Caco-2 (cell line): ENCODE measurements around the gene DSCAM. TPM values are rescaled to one million over a fixed set of nuclear protein-coding genes. Genes with fewer than 3 reads are reported as not detected.
"Not testable (repeated sequence)": the region's sequence is repeated elsewhere in the genome, so short reads cannot be mapped to it uniquely, and the experiment has no call there.

ENCODE experiments used
- Bru-seq: library from RNA; stranded (reverse); fragments of 400-500 nt; gene quantifications from one replicate; lab custom pipeline; 2021; lab: Mats Ljungman, UMichigan
- BruChase-seq, 2 experiments: library from RNA; stranded (reverse); fragments of 400-500 nt; gene quantifications; one replicate each; lab custom pipeline; 2021; lab: Mats Ljungman, UMichigan
- BruUV-seq: library from RNA; stranded (reverse); fragments of 400-500 nt; replicated peaks from 2 replicates; lab custom pipeline; 2021; lab: Mats Ljungman, UMichigan
- CTCF ChIA-PET: fragments of 300-600 bp; sonication (Branson Sonifier 250); formaldehyde crosslinking; loops from one replicate; lab custom pipeline; 2022; ENCODE audit warnings: antibody characterized with exemption; lab: Charles Lee
- POLR2A ChIA-PET: fragments of 300-600 bp; sonication (Branson Sonifier 250); formaldehyde crosslinking; loops from one replicate; lab custom pipeline; 2022; ENCODE audit warnings: antibody characterized with exemption; lab: Charles Lee
- DNase-seq, 2 experiments: peaks; one replicate each; pipeline versions ENCODE4 v3.0.0 to v3.0.0-alpha.2; 2020 to 2022
- H3K27me3 ChIP-seq: replicated peaks from 2 replicates; pipeline ENCODE4 v1.6.0; 2011; ENCODE audit warnings: low read length; ENCODE audit not compliant: control insufficient read depth, insufficient read depth
- H3K36me3 ChIP-seq: 2 replicates; pipeline ENCODE4 v1.5.1; 2011; ENCODE audit warnings: low read length; ENCODE audit not compliant: control insufficient read depth, insufficient read depth
- H3K4me1 ChIP-seq: fragments of 250-450 bp; sonication (Bioruptor Pico); 2 replicates; pipeline ENCODE4 v1.5.1; 2020; ENCODE audit warnings: mild to moderate bottlenecking
- H3K4me3 ChIP-seq: 2 replicates; pipeline ENCODE4 v1.5.1; 2011; ENCODE audit warnings: low read depth, mild to moderate bottlenecking, control low read depth, low read length
- H3K9me3 ChIP-seq: fragments of 250-450 bp; sonication (Bioruptor Pico); 2 replicates; pipeline ENCODE4 v1.5.1; 2020; ENCODE audit warnings: mild to moderate bottlenecking, moderate library complexity
- H3K27ac Mint-ChIP-seq: one replicate; pipeline ENCODE4 v1.8.0; 2022; ENCODE audit warnings: mixed read lengths; ENCODE audit not compliant: unreplicated experiment
- H3K27me3 Mint-ChIP-seq: one replicate; pipeline ENCODE4 v1.8.0; 2022; ENCODE audit warnings: mixed read lengths; ENCODE audit not compliant: insufficient read depth, unreplicated experiment
- H3K36me3 Mint-ChIP-seq: one replicate; pipeline ENCODE4 v1.8.0; 2022; ENCODE audit warnings: mild to moderate bottlenecking, mixed read lengths; ENCODE audit not compliant: insufficient read depth, unreplicated experiment
- H3K4me1 Mint-ChIP-seq: one replicate; pipeline ENCODE4 v1.8.0; 2022; ENCODE audit warnings: low read depth, mixed read lengths; ENCODE audit not compliant: unreplicated experiment
- H3K4me3 Mint-ChIP-seq: one replicate; pipeline ENCODE4 v1.8.0; 2022; ENCODE audit warnings: mild to moderate bottlenecking, moderate library complexity, mixed read lengths; ENCODE audit not compliant: unreplicated experiment
- H3K9me3 Mint-ChIP-seq: one replicate; pipeline ENCODE4 v1.8.0; 2022; ENCODE audit warnings: mixed read lengths; ENCODE audit not compliant: unreplicated experiment
- CTCF ChIP-seq, 2 experiments: fragments of 200-600 bp in 1 of 2; IDR thresholded peaks; 1 replicate in 1 of 2; 2 replicates in 1 of 2; pipeline versions ENCODE4 v1.5.1 to v1.8.0; 2011 to 2022; ENCODE audit warnings: antibody characterized with exemption in 1 of 2, control low read depth in 1 of 2, inconsistent platforms in 1 of 2, low read depth in 1 of 2, low read length in 1 of 2, mild to moderate bottlenecking in 1 of 2, moderate library complexity in 1 of 2; ENCODE audit not compliant: insufficient read depth in 1 of 2, severe bottlenecking in 1 of 2, unreplicated experiment in 1 of 2
- intact Hi-C: fragments of 100-400 bp; cut with micrococcal nuclease; formaldehyde crosslinking; loops from one replicate; pipeline ENCODE4 v1.10.0; 2022; ENCODE audit not compliant: unreplicated experiment
- long read RNA-seq: library from polyadenylated mRNA; stranded (forward); transcript quantifications from one replicate; pipeline ENCODE4 v2.0.0, GENCODE V29; 2022
- total RNA-seq: library from RNA; stranded (reverse); gene quantifications from 2 replicates; pipeline ENCODE4 v1.2.3, GENCODE V29; 2022

DSCAM gene
- not detected in 2 replicates for total RNA-seq
- Bru-seq, nascent RNA = percentile 1 among the genes with signal in this experiment
- percentile 1 among the genes with signal in this experiment for BruChase-seq, experiment 1, labeled RNA remaining after a 2-hour chase
- BruChase-seq, experiment 2, labeled RNA remaining after a 6-hour chase = percentile 1 among the genes with signal in this experiment
- long read RNA-seq = 0 reads

GRCh38 chr21:40846587-40847411, at the start of gene DSCAM:
DSCAM (minus strand) TSS chr21:40847158; CDS start chr21:40846661, 497 bp downstream.
- Histone ChIP-seq H3K9me3 (no peaks in the 10 kb centered on the region), H3K4me3 (no peak within 1 kb of the TSS), H3K27me3 (no peaks in the 10 kb centered on the region; the same call in 1 of the 2 replicates), H3K36me3 (no peaks in the 10 kb centered on the region), H3K4me1 (no peaks in the 10 kb centered on the region)
- CTCF ChIA-PET = no interaction called here
- Mint-ChIP-seq H3K36me3 (no peaks in the 10 kb centered on the region), H3K27me3 (peaks cover 18% of the 10 kb centered on the region), H3K9me3 (no peaks in the 10 kb centered on the region), H3K4me3 (no peak within 1 kb of the TSS), H3K4me1 (no peaks in the 10 kb centered on the region), H3K27ac (no peak within 1 kb of the TSS)
- peak in 1 of 2 experiments; percentile 3 for DNase-seq
- no TSS peak for BruUV-seq
- no peak for TF ChIP-seq CTCF (IDR thresholded peaks at IDR 0.05; ENCODE audit: insufficient read depth in 1 of 2, low read depth in 1 of 2, low read length in 1 of 2, severe bottlenecking in 1 of 2, unreplicated experiment in 1 of 2)
- POLR2A ChIA-PET = no interaction called here
- intact Hi-C loops = no loop called here

GRCh38 chr21:40895697-40896096, 48.7 kb upstream of the DSCAM start:
- BruUV-seq, H3K36me3 ChIP-seq, H3K4me1 Mint-ChIP-seq, H3K4me3 Mint-ChIP-seq, H3K4me3 ChIP-seq, H3K36me3 Mint-ChIP-seq, H3K4me1 ChIP-seq, intact Hi-C loops, H3K9me3 ChIP-seq, CTCF ChIA-PET, H3K27me3 ChIP-seq, H3K27ac Mint-ChIP-seq, DNase-seq, H3K27me3 Mint-ChIP-seq, POLR2A ChIA-PET: not testable (repeated sequence)
- peaks cover 32% of the 10 kb centered on the region for H3K9me3 Mint-ChIP-seq

- POLR2A ChIA-PET = no interaction called here
- no peaks in the 10 kb centered on the region for H3K4me1 ChIP-seq
- no peaks in the 10 kb centered on the region for H3K4me1 Mint-ChIP-seq
- H3K4me3 ChIP-seq = no peak overlapping the region
- no peak overlapping the region for H3K27ac Mint-ChIP-seq
- peak in 1 of 2 experiments; percentile 1 for DNase-seq
- TF ChIP-seq CTCF (IDR thresholded peaks at IDR 0.05; ENCODE audit: insufficient read depth in 1 of 2, low read depth in 1 of 2, low read length in 1 of 2, severe bottlenecking in 1 of 2, unreplicated experiment in 1 of 2) = no peak
- H3K4me3 Mint-ChIP-seq = no peak overlapping the region
- no peaks in the 10 kb centered on the region for H3K27me3 ChIP-seq
- peaks cover 5% of the 10 kb centered on the region for H3K27me3 Mint-ChIP-seq
- H3K9me3 ChIP-seq = no peaks in the 10 kb centered on the region
- H3K9me3 Mint-ChIP-seq = no peaks in the 10 kb centered on the region
- BruUV-seq = no TSS peak
- H3K36me3 Mint-ChIP-seq = no peaks in the 10 kb centered on the region
- intact Hi-C loops = no loop called here
- H3K36me3 ChIP-seq = no peaks in the 10 kb centered on the region
- CTCF ChIA-PET = no interaction called here
Observed at GRCh38 chr21:40886931-40887330, 40.0 kb upstream of the DSCAM start.
